HepG2 (cell line): ENCODE measurements around the gene CYP20A1.

Experiments
- KLF9 ChIP-seq: IDR thresholded peaks from 2 replicates; pipeline ENCODE4 v1.6.1; 2016; ENCODE audit warnings: low read depth
- MAFK ChIP-seq, 2 experiments: IDR thresholded peaks in 1 of 2; conservative IDR thresholded peaks in 1 of 2; 2 replicates each; pipeline ENCODE4 v1.6.1; 2011; ENCODE audit warnings: improper control_type of control experiment in 2 of 2, low read length in 2 of 2
- POLR2A ChIP-seq, 2 experiments: IDR thresholded peaks; 2 replicates each; pipeline ENCODE4 v1.6.1; 2011; ENCODE audit warnings: low read depth in 2 of 2, low read length in 2 of 2, mild to moderate bottlenecking in 1 of 2, moderate library complexity in 1 of 2; ENCODE audit not compliant: insufficient read depth in 1 of 2
- TCF12 ChIP-seq, 2 experiments: fragments of 450-650 bp in 1 of 2; sonication (generic) in 1 of 2; formaldehyde crosslinking in 1 of 2; IDR thresholded peaks; 2 replicates each; pipeline versions ENCODE4 v1.6.1 to v1.8.0; 2017 to 2022; ENCODE audit warnings: antibody characterized with exemption in 1 of 2, mild to moderate bottlenecking in 1 of 2, missing genetic modification reagents in 1 of 2, moderate library complexity in 1 of 2
- YY1 ChIP-seq: IDR thresholded peaks from 2 replicates; pipeline ENCODE4 v1.6.1; 2011; ENCODE audit warnings: low read length, low read depth, moderate library complexity, mild to moderate bottlenecking; ENCODE audit not compliant: insufficient read depth, insufficient replicate concordance
- ZNF263 ChIP-seq: sonication (generic); formaldehyde crosslinking; IDR thresholded peaks from 2 replicates; pipeline ENCODE4 v1.4.0; 2020; ENCODE audit warnings: missing genetic modification reagents
- ZNF629 ChIP-seq: sonication (generic); formaldehyde crosslinking; conservative IDR thresholded peaks from 2 replicates; pipeline ENCODE4 v1.5.0; 2020; ENCODE audit warnings: missing genetic modification reagents
- TF ChIP-seq, protein P1 (sequence below): sonication (generic); formaldehyde crosslinking; IDR thresholded peaks from 2 replicates; pipeline ENCODE4 v1.5.0; 2020; ENCODE audit warnings: mild to moderate bottlenecking, missing genetic modification reagents, moderate library complexity

DNA sequence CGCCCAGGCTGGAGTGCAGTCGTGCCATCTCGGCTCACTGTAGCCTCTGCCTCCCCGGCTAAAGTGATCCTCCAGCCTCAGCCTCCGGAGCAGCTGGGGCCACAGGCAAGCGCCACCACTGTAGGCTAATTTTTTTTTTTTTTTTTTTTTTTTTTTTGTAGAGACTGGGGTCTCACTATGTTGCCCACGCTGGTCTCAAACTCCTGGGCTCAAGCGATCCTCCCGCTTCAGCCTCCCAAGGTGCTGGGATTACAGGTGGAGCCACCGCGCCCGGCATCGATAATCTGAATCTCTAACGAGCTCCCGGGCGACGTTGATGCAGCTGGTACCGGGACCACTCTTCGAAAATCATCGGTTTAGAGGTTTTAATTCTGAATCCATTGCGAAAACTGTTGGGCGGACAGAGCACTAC, 520 bp upstream of the CYP20A1 start:
- no peak for TF ChIP-seq ZNF263 (CRISPR knock-in tag)
- TF ChIP-seq, protein P1, sequence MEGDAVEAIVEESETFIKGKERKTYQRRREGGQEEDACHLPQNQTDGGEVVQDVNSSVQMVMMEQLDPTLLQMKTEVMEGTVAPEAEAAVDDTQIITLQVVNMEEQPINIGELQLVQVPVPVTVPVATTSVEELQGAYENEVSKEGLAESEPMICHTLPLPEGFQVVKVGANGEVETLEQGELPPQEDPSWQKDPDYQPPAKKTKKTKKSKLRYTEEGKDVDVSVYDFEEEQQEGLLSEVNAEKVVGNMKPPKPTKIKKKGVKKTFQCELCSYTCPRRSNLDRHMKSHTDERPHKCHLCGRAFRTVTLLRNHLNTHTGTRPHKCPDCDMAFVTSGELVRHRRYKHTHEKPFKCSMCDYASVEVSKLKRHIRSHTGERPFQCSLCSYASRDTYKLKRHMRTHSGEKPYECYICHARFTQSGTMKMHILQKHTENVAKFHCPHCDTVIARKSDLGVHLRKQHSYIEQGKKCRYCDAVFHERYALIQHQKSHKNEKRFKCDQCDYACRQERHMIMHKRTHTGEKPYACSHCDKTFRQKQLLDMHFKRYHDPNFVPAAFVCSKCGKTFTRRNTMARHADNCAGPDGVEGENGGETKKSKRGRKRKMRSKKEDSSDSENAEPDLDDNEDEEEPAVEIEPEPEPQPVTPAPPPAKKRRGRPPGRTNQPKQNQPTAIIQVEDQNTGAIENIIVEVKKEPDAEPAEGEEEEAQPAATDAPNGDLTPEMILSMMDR (CRISPR knock-in tag), result no peak
- no peak for TF ChIP-seq YY1
- TF ChIP-seq KLF9 (CRISPR knock-in tag), result no peak
- TF ChIP-seq POLR2A (IDR thresholded peaks at IDR 0.05; ENCODE audit: insufficient read depth in 1 of 2, low read depth in 2 of 2, low read length in 2 of 2), result no peak
- no peak for TF ChIP-seq ZNF629 (CRISPR knock-in tag)
- TF ChIP-seq TCF12 (IDR thresholded peaks at IDR 0.05), result no peak
- TF ChIP-seq TCF12 (CRISPR knock-in tag; IDR thresholded peaks at IDR 0.05), result no peak
- TF ChIP-seq MAFK (conservative IDR thresholded peaks at IDR 0.05 in 1 of 2, IDR thresholded peaks at IDR 0.05 in 1 of 2; ENCODE audit: low read length in 2 of 2), result no peak
